Neural cell (in vitro differentiated cells): ENCODE measurements around the gene PDE6A.

Experiments
- EP300 ChIP-seq: fragments of 450-650 bp; conservative IDR thresholded peaks from 2 replicates; pipeline ENCODE4 v1.6.1; 2014; ENCODE audit warnings: antibody characterized with exemption, mild to moderate bottlenecking, moderate library complexity; ENCODE audit not compliant: poor library complexity, severe bottlenecking
- EZH2 ChIP-seq: fragments of 200-600, 300-800 bp; shearing (Covaris generic), sonication (generic); IDR thresholded peaks from 2 replicates; pipeline ENCODE4 v1.6.1; 2014; ENCODE audit warnings: antibody characterized with exemption, low read length, borderline replicate concordance, mild to moderate bottlenecking; ENCODE audit not compliant: insufficient read depth, poor library complexity, severe bottlenecking
- SMC3 ChIP-seq: fragments of 450-650 bp; conservative IDR thresholded peaks from 2 replicates; pipeline ENCODE4 v1.6.1; 2014; ENCODE audit warnings: antibody characterized with exemption, mild to moderate bottlenecking, moderate library complexity; ENCODE audit not compliant: poor library complexity
- TF ChIP-seq, protein P1 (sequence below): fragments of 450-650 bp; IDR thresholded peaks from 2 replicates; pipeline ENCODE4 v1.5.1; 2014; ENCODE audit warnings: antibody characterized with exemption, mild to moderate bottlenecking, moderate library complexity; ENCODE audit not compliant: poor library complexity, severe bottlenecking

DNA sequence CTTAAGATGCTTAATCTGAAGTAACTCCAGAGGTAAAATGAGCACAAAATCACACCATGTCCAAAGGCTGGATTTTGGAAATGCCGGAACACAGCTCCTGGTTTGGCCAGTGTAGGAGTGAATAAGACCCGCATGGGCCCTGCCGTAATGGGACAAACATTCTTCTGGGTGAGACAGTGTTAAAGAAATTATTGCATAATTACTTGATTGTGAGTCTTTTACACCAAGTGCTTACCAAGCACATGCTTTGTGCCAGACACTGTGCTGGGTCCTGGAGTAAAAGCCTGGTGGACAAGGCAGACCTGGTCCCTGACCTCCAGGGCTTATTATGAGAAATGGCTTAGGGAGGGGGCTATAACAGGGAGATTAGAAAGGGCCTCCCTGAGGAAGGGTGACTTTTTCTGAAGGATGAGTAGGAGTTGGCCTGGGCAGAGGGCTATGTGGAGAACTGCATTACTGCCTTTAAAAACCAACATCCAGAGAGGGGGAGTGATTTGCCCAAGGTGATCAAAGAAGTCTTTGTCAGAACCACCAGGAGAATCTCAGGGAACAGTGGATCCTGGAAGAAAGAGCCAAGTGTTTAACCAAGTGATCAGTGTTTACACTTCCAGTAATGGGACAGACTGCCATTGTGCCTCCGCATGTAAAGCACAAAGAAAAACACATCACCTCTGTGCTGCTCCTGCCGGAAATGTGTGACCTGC, 3.5 kb downstream of the PDE6A start:
- TF ChIP-seq, protein P1, sequence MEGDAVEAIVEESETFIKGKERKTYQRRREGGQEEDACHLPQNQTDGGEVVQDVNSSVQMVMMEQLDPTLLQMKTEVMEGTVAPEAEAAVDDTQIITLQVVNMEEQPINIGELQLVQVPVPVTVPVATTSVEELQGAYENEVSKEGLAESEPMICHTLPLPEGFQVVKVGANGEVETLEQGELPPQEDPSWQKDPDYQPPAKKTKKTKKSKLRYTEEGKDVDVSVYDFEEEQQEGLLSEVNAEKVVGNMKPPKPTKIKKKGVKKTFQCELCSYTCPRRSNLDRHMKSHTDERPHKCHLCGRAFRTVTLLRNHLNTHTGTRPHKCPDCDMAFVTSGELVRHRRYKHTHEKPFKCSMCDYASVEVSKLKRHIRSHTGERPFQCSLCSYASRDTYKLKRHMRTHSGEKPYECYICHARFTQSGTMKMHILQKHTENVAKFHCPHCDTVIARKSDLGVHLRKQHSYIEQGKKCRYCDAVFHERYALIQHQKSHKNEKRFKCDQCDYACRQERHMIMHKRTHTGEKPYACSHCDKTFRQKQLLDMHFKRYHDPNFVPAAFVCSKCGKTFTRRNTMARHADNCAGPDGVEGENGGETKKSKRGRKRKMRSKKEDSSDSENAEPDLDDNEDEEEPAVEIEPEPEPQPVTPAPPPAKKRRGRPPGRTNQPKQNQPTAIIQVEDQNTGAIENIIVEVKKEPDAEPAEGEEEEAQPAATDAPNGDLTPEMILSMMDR, result no peak
- TF ChIP-seq EZH2, result no peak
- TF ChIP-seq SMC3, result no peak
- no peak for TF ChIP-seq EP300
